ENCODE results near the gene CMBL. TPM values are rescaled to one million over a fixed set of nuclear protein-coding genes. Genes with fewer than 3 reads are reported as not detected.

CMBL gene
- total RNA-seq, 1 donor from 2014 or later: 32.9 TPM

- H3K27ac Mint-ChIP-seq: no peak overlapping the region
- H3K4me3 Mint-ChIP-seq: no peak overlapping the region
- H3K27me3 Mint-ChIP-seq: no peaks in the 10 kb centered on the region
- DNase-seq (ENCODE audit: extremely low spot score, unreplicated experiment): no peak
- H3K36me3 Mint-ChIP-seq: peaks cover 8% of the 10 kb centered on the region
- no peak for TF ChIP-seq CTCF (conservative IDR thresholded peaks at IDR 0.05)
- peaks cover 20% of the 10 kb centered on the region for H3K4me1 Mint-ChIP-seq (ENCODE audit: unreplicated experiment)
- no peaks in the 10 kb centered on the region for H3K9me3 Mint-ChIP-seq
Observed at GRCh38 chr5:10279925-10280720, 27.6 kb downstream of the CMBL start.

DNA sequence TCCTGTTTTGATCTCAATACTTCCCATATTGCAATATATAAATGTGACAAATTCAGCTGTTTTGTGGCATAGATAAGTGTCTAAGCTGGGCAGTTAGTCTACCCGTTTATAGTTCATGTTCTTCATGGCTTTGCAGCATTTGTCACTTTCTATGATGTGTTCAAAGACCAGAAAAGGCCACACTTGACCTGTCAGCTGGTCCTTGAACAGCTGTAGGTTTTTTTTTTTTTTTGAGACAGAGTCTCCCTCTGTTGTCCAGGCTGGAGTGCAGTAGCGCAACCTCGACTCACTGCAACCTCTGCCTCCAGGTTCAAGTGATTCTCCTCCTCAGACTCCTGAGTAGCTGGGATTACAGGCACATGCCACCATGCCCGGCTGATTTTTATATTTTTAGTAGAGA is 28.4 kb downstream of the CMBL start:
- no peak overlapping the region for H3K4me3 Mint-ChIP-seq
- no peaks in the 10 kb centered on the region for H3K9me3 Mint-ChIP-seq
- TF ChIP-seq CTCF (conservative IDR thresholded peaks at IDR 0.05): no peak
- H3K27me3 Mint-ChIP-seq: no peaks in the 10 kb centered on the region
- H3K4me1 Mint-ChIP-seq (ENCODE audit: unreplicated experiment): peaks cover 19% of the 10 kb centered on the region
- H3K36me3 Mint-ChIP-seq: peaks cover 8% of the 10 kb centered on the region
- no peak overlapping the region for H3K27ac Mint-ChIP-seq
- DNase-seq (ENCODE audit: extremely low spot score, unreplicated experiment): no peak

DNA sequence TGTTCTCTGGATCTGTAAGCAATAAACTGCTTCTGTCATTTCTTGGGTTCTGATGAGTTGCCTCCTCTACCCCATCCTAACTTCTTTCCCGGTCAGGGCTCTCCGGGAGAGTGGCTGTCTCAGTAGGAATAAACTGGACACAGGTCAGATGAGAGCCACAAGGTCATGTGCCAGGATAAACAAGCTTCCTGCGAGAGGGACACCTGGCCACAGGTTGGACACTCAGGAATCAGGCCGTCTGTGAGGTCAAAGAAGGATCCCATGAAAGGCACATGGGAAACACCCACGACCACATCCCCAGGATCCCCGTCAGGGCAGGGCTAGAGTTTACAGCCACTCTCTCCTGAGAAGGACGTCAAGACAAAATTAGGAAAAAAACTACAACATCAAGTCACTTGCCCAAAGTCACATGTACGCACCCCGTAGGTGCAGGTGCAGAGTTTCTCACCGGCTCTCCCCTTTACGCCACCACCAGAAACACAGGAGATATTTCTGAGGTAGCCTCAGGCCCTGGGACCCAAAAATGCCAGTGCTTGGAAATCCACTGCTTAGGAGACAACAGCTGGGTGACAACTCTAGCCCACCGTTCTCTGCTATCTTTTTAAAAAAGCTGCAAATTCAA is 28.9 kb downstream of the CMBL start:
- Mint-ChIP-seq H3K4me3 (no peak overlapping the region), H3K4me1 (ENCODE audit: unreplicated experiment) (peaks cover 13% of the 10 kb centered on the region), H3K27me3 (no peaks in the 10 kb centered on the region), H3K27ac (no peak overlapping the region), H3K36me3 (peaks cover 6% of the 10 kb centered on the region), H3K9me3 (no peaks in the 10 kb centered on the region)
- DNase-seq (ENCODE audit: extremely low spot score, unreplicated experiment): no peak
- no peak for TF ChIP-seq CTCF (conservative IDR thresholded peaks at IDR 0.05)

DNA sequence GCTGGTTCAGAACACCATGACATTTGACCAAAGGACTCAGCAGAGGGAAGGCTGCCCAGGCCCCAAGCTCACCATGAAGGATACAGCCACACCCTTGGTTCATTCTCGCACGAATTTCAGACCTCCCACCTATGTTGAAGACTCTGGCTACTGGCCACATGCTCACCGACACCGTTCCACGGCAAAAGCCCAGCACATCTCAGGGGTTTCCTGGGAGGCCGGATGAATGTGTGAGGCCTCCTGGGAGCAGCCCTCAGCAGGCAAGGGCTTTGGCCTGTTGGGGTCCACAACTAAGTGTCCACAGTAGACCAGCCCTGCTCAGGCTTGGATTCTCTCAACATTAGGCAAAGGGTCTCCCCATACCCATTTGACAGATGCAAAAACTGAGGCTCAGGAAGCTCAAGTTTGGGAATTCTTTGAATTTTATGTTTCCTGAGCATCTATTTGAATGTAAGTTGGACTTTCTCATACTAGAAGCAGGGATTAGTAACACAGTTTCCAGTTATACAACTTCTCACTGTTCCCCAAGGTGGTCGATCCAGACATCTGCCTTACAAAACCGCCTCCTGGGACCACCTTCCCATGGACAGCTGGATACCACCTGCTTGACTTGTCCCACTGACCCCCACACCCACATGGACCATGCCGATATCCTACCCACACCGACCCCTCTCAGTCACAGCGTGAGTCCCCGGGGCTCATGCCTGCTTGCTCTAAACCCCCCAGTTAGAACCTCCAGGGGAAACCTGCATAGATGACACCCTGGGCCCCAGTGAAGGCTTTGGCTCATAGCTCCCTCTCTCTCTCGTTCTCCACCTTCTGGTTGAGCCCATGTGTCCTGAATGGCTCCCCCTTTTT is 29.7 kb downstream of the CMBL start:
- Mint-ChIP-seq H3K27ac (no peak overlapping the region), H3K9me3 (no peaks in the 10 kb centered on the region), H3K36me3 (peaks cover 5% of the 10 kb centered on the region)

More for the DNA sequence above, 29.7 kb downstream of the CMBL start:
- Mint-ChIP-seq H3K4me1 (ENCODE audit: unreplicated experiment) (peaks cover 11% of the 10 kb centered on the region), H3K4me3 (no peak overlapping the region), H3K27me3 (no peaks in the 10 kb centered on the region)
- no peak for DNase-seq (ENCODE audit: extremely low spot score, unreplicated experiment)
- TF ChIP-seq CTCF (conservative IDR thresholded peaks at IDR 0.05): no peak
